Stimulated activated CD4-positive, alpha-beta T cell treated with anti-CD3 and anti-CD28 coated beads, Interleukin-12 subunit alpha, Interleukin-12 subunit beta, amount 100 ng/mL, for 24 hours (primary cell): ENCODE results near the gene SPATA33.
A peak's percentile ranks its signal among the peaks of the same experiment; 100 is the strongest.
"Not testable (repeated sequence)": the region's sequence is repeated elsewhere in the genome, so short reads cannot be mapped to it uniquely, and the experiment has no call there.

Experiments
- DNase-seq, 2 experiments: peaks; one replicate each; pipeline ENCODE4 v3.0.0-alpha.2; 2020; ENCODE audit warnings: low read depth in 2 of 2

Gene SPATA33

DNA sequence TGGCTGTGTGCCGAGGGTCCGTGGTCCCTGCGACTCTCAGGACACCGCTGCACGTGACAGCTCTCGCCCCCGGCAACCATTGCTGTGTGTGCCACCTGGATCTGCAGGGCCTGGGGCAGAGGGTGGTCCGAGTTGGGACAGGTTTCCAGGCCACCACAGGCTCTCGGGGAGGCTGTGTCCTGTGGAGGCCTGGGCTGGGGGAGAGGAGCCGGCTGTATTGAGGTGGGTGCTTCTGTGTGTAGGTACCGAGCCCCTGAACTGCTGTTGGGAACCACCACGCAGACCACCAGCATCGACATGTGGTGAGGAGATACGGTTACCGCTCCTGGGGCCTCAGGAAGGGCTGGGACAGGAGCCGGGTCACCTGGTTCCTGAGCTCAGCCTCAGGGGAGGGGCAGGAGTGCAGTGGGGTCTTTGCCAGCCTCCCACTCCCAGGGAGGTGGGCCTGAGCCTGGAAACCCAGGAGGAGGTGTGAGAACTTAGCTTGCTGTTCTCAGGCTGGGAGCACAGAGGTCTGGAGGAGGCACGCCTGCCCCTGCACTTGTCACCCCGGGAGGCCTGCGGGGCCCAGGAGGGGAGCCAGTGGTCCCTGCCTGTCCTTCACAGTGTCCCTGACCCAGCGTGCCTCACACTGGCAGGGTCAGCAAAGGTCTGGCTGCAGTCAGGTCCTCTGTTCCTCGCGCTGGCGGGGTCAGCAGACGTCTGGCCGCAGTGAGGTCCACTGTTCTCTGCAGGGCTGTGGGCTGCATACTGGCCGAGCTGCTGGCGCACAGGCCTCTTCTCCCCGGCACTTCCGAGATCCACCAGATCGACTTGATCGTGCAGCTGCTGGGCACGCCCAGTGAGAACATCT is 36.5 kb downstream of the SPATA33 start:
- DNase-seq = no peak

DNA sequence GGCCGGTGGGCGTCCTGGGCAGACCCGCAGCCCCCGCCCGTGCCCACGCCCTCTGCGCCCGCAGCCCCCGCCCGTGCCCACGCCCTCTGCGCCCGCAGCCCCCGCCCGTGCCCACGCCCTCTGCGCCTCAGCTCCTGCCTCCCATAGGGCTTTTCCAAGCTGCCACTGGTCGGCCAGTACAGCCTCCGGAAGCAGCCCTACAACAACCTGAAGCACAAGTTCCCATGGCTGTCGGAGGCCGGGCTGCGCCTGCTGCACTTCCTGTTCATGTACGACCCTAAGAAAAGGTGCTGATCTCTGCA is 37.1 kb downstream of the SPATA33 start:
- DNase-seq = not testable (repeated sequence)

GRCh38 chr16:89695086-89695874 is 37.6 kb downstream of the SPATA33 start:
- no peak for DNase-seq

DNA sequence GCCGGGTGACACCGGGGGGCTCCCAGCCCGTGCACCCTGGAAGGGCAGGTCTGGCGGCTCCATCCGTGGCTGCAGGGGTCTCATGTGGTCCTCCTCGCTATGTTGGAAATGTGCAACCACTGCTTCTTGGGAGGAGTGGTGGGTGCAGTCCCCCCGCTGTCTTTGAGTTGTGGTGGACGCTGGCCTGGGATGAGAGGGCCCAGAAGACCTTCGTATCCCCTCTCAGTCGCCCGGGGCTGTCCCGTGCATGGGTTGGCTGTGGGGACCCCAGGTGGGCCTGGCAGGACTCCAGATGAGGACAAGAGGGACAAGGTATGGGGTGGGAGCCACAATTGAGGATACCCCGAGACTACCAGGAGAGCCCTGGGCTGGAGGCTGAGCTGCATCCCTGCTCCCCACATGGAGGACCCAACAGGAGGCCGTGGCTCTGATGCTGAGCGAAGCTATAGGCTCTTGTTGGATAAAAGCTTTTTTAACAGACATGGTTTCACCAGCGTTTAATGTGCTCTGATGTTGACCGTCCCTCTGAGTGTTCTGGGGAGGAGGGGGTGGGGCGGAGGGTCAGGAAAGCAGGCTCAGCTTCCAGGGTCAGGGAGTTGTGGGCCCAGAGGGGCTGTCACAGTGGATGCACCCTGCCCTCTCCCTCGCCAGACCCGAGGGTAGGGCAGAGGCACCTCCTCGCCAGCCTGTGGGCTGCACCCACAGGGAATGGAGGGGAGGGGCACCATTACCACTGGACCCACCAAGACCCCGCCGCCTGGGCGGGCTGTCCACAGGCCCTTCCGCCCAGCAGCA is 38.4 kb downstream of the SPATA33 start:
- DNase-seq = no peak

DNA sequence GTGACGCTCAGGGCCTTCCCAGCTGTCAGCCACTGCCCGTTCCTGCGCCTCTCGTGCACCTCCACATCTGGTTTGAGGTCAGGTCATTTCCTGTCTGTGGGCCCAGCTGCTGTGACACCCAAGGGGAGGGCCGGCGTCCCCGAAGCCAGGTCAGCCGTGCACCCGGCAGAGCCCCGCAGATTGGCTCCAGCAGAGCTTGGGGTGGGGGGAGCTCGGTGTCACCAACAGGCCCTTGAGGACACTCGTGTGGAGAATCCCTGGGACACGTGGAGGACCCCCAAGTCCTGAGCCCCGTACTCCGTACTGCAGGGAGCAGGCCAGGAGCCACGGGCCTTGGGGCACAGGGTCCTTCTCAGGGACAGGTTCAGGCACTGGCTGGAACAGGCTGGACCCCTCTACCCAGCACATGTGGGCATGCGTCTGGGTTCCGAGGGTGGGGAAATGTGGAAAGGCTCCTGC is 39.1 kb downstream of the SPATA33 start:
- DNase-seq = no peak

GRCh38 chr16:89697161-89697615 is 39.6 kb downstream of the SPATA33 start:
- DNase-seq = no peak

DNA sequence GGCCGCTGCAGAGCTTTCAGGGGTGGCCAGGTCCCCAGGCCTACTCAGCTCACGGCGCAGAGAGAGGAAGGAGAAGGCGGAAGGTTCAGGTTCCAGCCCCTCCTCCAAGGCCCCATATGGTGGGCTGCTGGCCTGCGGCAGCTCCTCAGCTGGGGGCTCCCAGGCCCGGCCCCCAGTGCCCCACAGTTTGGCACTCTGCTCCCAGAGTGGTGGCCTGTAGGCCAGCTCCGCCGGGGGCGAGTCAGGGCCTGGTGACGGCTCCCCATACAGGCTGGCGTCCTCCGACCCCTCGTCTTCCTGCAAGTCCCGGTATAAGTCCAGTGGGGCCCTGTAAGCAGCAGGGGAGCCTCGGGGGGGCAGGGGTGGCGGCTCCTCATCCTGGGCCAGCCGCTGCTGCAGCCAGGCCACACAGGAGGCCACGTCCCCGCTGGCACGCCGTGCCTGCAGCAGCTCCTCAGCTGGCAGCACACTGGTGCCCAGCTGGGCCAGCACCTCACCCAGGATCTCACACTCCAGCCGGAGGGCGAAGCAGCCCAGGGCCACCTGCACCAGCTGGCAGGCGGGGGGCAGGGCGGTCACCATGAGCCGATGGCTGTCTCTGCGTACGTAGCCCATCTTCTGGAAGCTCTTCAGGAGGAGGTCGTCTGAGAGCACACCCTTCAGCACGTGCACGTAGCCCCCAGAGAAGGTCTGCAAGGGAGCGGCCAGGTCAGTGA is 40.1 kb downstream of the SPATA33 start:
- DNase-seq = no peak

DNA sequence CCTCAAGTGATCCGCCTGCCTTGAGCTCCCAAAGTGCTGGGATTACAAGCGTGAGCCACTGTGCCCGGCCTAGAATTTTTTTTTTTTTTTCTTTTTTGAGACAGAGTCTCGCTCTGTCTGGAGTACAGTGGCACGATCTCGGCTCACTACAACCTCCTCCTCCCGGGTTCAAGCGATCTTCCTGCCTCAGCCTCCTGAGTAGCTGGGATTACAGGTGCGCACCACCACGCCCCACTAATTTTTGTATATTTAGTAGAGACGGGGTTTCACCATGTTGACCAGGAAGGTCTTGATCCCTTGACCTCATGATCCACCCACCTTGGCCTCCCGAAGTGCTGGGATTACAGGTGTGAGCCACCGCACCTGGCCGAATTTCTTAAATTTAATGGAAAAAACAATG is 41.1 kb downstream of the SPATA33 start:
- DNase-seq = not testable (repeated sequence)

GRCh38 chr16:89699629-89700099 is 42.0 kb downstream of the SPATA33 start:
- DNase-seq = not testable (repeated sequence)

GRCh38 chr16:89700100-89700648 is 42.5 kb downstream of the SPATA33 start:
- peak; percentile 92 to 97 for DNase-seq

GRCh38 chr16:89700649-89701424 is 43.2 kb downstream of the SPATA33 start:
- DNase-seq = no peak

GRCh38 chr16:89701425-89702406 is 44.1 kb downstream of the SPATA33 start, which contains the start of gene SPATA2L:
Gene SPATA2L (minus strand): TSS chr16:89701705. CDS start chr16:89701232, 473 bp downstream.
- peak; percentile 93 to 95 for DNase-seq

DNA sequence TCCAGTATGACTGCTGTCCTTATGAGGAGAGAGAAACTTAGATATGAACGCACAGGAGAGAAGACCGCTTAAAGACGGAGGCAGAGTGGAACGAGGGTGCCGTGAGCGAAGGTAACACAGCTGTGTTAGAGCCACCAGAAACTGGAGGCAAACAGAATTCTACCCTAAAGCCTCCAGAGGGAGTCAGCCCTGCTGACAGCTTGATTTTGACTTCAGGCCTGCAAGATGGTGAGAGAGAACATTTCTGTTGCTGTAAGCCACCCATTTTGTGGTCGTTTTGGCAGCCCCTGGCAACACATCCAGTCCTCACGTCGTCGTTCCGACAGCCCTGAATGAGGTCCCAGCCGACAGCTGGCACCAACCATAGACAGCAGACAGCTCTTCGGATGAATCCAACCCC is 46.6 kb downstream of the SPATA33 start:
- no peak for DNase-seq

DNA sequence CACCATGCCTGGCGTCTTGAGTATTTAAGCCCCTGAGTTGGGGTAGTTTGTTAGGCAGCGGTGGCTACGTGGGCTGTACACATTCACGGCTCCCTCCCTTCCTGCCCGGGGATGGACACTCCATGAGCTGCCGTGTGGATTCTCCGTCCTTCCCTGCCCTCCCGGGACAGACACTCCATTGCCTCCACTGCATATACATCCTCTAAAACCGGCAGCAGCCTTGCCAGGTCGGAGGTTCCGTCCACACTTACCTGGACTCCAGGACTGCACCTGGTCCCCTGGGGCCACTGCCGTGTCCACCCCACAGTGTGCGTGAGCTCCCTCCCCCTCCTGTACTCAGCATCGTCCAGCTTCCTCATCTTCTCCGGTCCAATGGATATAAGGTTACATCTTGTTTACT is 47.4 kb downstream of the SPATA33 start:
- DNase-seq = no peak

DNA sequence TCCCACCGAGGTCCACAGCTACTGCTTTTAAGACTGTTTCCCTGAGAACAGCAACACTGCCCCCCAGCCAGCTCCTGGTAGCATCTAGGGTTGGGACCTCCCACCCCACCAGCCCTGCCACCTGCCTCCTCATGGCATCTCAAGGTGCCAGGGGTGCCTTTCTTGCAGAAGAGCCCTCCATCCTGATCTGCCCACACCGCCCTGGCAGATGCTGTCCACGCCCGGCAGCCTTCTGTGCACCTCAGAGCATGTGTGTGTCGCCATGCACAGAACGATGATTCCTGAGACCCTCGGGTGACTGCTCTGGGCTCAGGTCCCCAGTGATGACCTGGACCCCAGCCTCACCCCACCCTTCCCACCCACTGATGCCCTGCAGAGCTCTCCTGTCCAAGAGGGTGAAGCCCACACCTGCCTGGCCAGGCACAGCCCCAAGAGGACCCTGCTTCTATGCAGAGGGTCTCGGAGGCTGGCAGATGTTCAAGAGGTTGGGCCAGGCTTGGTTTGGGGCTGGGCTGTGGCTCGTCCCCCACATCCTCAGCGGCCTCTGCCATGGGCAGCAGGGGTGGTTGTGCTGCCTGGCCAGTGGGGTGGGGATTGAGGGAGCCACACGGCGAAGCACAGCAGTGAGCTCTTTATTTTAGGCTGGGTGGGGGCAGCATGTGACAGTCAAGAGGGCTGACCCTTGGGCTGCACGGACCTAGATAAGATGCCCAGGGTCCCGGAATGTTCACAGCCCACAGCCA is 49.1 kb downstream of the SPATA33 start:
- no peak for DNase-seq

GRCh38 chr16:89707695-89708094 is 50.1 kb downstream of the SPATA33 start:
- DNase-seq = no peak

DNA sequence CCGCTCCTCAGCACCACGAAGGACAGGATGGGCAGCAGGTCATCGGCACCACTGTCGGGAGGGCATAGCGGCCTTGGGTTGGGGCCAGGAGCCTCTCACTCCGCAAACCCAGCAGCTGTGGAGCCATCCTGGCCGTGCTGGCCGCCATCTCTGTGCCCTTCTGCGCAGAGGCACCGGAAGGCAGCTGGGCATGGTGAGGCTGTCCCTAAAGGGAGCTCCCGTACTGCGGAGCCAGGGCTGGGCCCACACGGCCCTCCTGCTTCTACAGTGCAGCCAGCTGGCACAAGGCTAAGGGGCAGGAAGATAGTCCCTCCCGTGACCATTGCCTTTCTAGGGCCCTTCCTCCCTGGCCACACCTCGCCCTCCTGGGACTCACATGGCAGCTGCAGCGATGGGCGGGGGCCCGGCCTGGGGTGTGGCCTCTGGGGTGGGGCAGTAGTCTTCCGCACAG is 50.9 kb downstream of the SPATA33 start:
- DNase-seq = no peak

DNA sequence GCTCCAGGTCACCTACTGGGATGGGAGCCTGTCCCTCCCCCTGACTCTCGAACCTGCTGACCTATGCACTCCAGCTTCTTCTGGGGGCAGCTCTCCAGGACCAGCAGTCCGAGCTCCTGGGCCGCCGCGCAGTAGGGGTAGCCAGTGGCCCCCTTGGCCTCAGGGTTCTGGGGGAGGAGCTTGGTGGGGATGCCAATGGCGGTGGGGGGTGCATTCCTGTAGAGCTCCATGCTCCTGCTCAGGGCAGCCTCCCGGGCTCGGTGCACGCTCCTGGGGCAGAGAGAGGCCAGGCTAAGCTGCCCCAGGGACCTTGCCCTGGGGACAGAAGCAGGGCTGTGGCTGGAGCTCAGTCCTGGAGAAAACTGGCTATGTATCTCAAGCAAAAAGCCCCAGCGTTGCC is 51.5 kb downstream of the SPATA33 start:
- no peak for DNase-seq
